Upper lobe of right lung (tissue), 1 donor: Measurements from ENCODE around the gene CCM2L. TPM values are rescaled to one million over a fixed set of nuclear protein-coding genes. Genes with fewer than 3 reads are reported as not detected.

Source experiments
- ATAC-seq: fragments of 200-7000 bp; cut with Tn5 transposase; one replicate; pipeline ENCODE4 v1.9.1; 2020; ENCODE audit warnings: mild to moderate bottlenecking, moderate library complexity
- DNase-seq: peaks from one replicate; pipeline ENCODE4 v3.0.0-alpha.2; 2020
- H3K27ac ChIP-seq: fragments of 200-600 bp; one replicate; pipeline ENCODE4 v1.8.0; 2022
- H3K27me3 ChIP-seq: fragments of 200-600 bp; one replicate; pipeline ENCODE4 v1.8.0; 2022; ENCODE audit warnings: mild to moderate bottlenecking
- H3K36me3 ChIP-seq: fragments of 200-600 bp; one replicate; pipeline ENCODE4 v1.8.0; 2022
- H3K4me1 ChIP-seq: fragments of 200-600 bp; one replicate; pipeline ENCODE4 v1.8.0; 2022
- H3K4me3 ChIP-seq: fragments of 200-600 bp; one replicate; pipeline ENCODE4 v1.8.0; 2022; ENCODE audit warnings: mild to moderate bottlenecking
- H3K9me3 ChIP-seq: fragments of 200-600 bp; one replicate; pipeline ENCODE4 v1.8.0; 2022
- intact Hi-C: fragments of 100-400 bp; cut with DNase I; formaldehyde crosslinking; loops from one replicate; pipeline ENCODE4 v1.11.0; 2022
- total RNA-seq: library from RNA; stranded (reverse); fragmentation: NEBNext Ultra II Directional; extraction: Animal tissue kit (Norgen Biotek cat#: 25700); gene quantifications from one replicate; pipeline ENCODE4 v1.2.1, GENCODE V29; 2021
- TF ChIP-seq, protein P1 (sequence below): fragments of 200-600 bp; IDR thresholded peaks from one replicate; pipeline ENCODE4 v1.8.0; 2022; ENCODE audit warnings: antibody characterized with exemption
- donor health status: DM: no; HTN: yes; CAD: no; lungs with severe emphysema.

Gene CCM2L
- total RNA-seq, 1 donor from 2014 or later = 23.2 TPM

DNA sequence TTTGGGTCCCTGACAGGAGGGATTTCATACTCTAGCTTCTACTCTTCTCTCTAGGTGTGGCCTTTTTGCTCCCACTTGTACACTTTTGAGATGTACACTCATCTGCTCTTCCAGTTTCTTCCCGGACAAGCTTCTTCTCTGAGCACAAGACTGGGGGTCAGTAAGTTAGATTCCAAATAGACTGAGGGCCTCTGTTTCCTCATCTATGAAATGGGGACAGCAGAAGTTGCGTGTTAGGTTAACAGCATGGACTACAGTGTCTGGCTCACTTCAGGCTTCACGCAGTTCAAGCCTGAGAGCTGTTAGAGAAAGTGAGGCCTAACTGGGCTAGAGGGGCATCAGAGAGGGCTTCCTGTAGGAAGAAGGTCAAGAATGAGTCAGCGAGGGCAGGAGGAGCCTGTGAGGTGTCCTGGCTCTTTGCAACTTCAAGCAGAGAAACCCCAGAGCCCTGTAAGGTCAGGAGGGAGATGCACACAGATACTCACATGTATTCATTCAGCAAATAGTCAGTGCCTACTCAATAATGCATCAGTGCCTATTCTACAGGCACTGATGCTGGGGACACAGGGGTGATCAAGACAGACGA lies 21.7 kb upstream of the CCM2L start:
- Histone ChIP-seq H3K4me1 (no peaks in the 10 kb centered on the region), H3K36me3 (no peaks in the 10 kb centered on the region), H3K27ac (no peak overlapping the region), H3K27me3 (no peaks in the 10 kb centered on the region), H3K4me3 (no peak overlapping the region), H3K9me3 (no peaks in the 10 kb centered on the region)
- intact Hi-C loops = no loop called here
- ATAC-seq (no peak), DNase-seq (no peak)
- TF ChIP-seq, protein P1, sequence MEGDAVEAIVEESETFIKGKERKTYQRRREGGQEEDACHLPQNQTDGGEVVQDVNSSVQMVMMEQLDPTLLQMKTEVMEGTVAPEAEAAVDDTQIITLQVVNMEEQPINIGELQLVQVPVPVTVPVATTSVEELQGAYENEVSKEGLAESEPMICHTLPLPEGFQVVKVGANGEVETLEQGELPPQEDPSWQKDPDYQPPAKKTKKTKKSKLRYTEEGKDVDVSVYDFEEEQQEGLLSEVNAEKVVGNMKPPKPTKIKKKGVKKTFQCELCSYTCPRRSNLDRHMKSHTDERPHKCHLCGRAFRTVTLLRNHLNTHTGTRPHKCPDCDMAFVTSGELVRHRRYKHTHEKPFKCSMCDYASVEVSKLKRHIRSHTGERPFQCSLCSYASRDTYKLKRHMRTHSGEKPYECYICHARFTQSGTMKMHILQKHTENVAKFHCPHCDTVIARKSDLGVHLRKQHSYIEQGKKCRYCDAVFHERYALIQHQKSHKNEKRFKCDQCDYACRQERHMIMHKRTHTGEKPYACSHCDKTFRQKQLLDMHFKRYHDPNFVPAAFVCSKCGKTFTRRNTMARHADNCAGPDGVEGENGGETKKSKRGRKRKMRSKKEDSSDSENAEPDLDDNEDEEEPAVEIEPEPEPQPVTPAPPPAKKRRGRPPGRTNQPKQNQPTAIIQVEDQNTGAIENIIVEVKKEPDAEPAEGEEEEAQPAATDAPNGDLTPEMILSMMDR = no peak

DNA sequence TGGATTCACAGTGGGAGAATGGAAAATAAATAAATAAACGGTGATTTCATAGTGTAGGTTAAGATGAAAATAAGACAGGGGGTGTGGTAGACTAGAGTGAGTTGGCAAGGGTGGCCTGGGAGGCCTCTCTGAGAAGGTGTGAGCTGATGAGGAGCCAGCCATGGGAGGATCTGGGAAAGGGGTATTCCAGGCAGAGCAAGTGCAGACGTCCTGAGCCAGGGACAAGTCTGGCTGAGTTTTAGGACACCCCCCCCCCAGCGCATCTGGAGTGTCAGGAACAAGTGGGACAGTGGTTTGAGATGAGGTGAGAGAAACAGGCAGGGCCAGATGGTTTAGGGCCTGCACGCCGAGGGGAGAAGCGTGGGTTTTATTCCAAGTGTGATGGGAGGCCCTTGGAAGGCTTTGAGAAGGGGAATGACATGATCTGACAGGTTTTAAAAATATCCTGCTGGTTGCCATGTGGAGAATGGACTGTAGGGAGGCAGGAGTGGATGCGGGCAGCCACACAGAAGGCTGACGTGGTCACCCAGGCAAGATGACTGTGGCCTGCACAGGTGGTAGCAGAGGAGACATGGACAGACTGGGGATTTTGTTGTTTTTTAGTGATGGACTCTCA lies 21.1 kb upstream of the CCM2L start:
- Histone ChIP-seq H3K27me3 (peaks cover 6% of the 10 kb centered on the region), H3K9me3 (no peaks in the 10 kb centered on the region), H3K4me1 (no peaks in the 10 kb centered on the region), H3K27ac (no peak overlapping the region), H3K4me3 (no peak overlapping the region), H3K36me3 (no peaks in the 10 kb centered on the region)
- DNase-seq (no peak), ATAC-seq (no peak)
- TF ChIP-seq, protein P1 = no peak
- intact Hi-C loops = no loop called here

DNA sequence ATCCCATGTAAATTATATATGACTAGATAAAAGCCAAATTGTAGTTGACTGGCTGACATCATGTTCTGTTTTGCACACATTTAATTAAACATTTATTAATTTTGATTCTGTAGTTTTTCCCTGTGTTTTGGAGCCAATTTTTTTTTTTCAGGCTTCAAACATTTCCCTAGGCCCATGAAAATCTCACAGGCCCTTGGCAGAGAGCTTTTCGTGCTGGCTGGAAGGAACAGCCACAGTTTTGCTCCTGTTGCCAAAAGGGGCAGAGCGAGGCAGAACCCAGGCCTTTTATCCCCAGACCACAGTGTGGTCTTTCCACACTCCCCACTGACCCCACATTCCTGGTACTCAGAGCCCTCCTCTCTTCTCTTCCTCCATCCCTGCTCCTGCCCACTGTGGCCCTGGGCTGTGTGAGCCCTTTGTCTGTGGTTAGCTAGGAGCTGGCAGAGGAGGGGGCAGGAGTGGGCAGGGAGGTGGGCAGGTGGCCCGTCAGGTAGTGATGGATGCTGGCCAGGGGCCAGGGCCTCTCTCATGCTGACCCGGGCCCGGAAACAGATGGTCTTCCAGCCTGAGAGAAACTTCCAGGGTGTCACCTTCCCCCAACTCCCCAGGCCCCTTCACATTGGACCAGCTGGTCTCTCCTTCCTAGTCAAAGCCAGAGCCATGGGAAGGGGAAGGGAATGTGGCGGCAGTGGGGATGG lies 19.4 kb upstream of the CCM2L start:
- H3K27ac ChIP-seq = no peak overlapping the region
- peaks cover 22% of the 10 kb centered on the region for H3K27me3 ChIP-seq
- intact Hi-C loops = no loop called here
- no peak for DNase-seq
- H3K36me3 ChIP-seq = no peaks in the 10 kb centered on the region
- no peak overlapping the region for H3K4me3 ChIP-seq
- ATAC-seq = no peak
- H3K4me1 ChIP-seq = no peaks in the 10 kb centered on the region
- TF ChIP-seq, protein P1 = no peak
- H3K9me3 ChIP-seq = no peaks in the 10 kb centered on the region

DNA sequence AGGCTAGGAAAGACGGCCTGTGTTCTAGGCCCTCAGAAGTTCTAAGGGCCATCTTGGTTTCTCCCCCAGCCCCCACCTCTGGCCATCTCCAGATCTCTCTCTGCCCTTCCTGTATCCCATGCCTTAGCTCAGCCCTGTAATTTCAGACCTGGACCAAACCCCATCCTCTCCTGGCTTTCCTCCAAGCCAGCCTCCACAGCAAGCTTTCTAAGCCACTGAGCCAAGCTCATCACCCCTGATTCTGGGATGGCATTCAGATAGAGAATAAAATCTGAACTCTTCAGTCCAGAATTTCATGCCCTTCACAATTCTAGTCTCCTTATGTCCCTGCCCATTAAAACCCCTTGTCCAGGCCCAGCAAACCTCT lies 18.9 kb upstream of the CCM2L start:
- ATAC-seq (no peak), DNase-seq (no peak)

DNA sequence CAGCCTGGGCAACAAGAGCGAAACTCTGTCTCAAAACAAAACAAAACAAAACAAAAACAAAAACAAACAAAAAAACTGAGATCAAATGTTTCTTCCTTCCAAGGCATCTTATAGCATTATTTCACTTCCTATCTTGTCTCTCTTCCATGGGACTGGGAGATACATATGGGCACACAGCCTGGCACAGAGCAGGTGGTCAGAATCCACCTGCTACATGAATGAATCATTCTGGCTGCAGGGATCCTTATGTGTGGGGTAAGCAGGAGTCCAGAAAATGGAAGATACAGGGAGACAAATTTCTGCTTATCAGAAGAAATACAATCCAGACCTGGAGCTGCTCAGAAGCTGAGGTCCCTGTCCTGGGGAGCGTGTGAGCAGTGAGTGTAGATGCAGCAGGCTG lies 18.2 kb upstream of the CCM2L start:
- H3K27me3 ChIP-seq = peaks cover 23% of the 10 kb centered on the region
- no peaks in the 10 kb centered on the region for H3K9me3 ChIP-seq
- no peak overlapping the region for H3K27ac ChIP-seq
- TF ChIP-seq, protein P1 = no peak
- intact Hi-C loops = no loop called here
- H3K4me1 ChIP-seq = no peaks in the 10 kb centered on the region
- DNase-seq (no peak), ATAC-seq (no peak)
- no peaks in the 10 kb centered on the region for H3K36me3 ChIP-seq
- H3K4me3 ChIP-seq = no peak overlapping the region

More for the DNA sequence above, 18.9 kb upstream of the CCM2L start:
- Histone ChIP-seq H3K27me3 (peaks cover 23% of the 10 kb centered on the region), H3K4me1 (no peaks in the 10 kb centered on the region), H3K4me3 (no peak overlapping the region), H3K36me3 (no peaks in the 10 kb centered on the region), H3K27ac (no peak overlapping the region), H3K9me3 (no peaks in the 10 kb centered on the region)
- TF ChIP-seq, protein P1 = no peak
- intact Hi-C loops = no loop called here
